GM19240 (cell line): ENCODE data around the gene DMD.
"Not testable (repeated sequence)": the region's sequence is repeated elsewhere in the genome, so short reads cannot be mapped to it uniquely, and the experiment has no call there.

Source experiments
- DNase-seq: peaks from one replicate; pipeline ENCODE4 v3.0.0; 2011; ENCODE audit warnings: low spot score; ENCODE audit not compliant: insufficient read length

The DMD gene

DNA sequence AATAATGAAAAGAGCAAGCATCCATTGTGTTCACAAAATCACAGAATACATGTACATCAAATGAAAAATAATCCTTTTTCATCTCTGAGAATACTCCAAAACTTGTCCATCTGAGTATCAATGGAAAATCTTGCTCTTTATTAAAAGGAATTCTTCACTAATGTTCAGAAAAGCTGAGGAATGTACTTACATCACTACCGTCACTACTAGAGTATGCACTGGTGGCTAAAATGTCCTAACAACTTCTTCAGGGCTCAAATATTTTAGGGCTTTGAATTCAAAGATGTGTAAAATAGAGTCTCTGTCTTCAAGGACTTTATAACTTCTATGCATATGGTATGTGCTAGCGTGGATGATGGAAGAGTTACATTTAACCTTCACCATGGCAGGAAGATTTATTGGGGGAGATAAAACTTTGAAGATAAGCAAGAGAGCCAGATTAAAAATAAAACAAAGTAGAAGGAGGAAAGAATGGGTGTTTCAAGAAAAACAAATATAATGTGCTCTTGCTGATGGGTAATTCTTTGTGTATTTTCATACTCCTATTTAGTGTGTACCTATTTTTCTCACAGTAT is 55.1 kb downstream of the DMD start:
- DNase-seq: no peak

DNA sequence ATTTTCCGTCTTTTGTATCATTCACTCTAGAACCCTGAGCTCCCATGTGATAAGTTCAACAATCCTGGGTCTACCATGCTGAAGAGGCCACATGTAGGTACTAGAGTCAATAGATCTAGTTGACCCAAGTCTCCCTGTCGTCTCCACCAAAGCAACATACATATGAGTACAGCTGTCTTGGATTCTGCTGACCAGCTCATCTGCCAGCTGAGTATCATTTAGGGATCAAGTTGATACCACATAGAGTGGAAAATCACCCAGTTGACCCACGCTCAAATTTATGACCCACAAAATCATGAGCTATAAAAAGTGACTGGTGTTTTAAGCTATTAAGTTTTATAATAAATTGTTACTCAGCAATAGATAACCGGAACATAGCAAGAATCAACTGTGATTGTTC is 61.8 kb downstream of the DMD start:
- DNase-seq: no peak

DNA sequence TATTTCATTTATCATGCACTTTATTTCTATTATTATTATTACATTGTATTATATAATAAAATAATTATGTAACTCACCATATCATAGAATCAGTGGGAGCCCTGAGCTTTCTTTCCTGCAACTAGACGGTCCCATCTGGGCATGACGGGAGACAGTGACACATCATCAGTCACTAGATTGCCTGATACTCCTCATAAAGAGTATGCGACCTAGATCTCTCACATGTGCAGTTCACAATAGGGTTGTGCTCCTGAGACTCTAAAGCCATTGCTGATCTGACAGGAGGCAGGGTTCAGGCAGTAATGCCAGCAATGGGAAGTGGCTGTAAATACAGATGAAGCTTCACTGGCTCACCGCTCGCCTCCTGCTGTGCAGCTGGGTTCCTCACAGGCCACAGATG is 62.3 kb downstream of the DMD start:
- no peak for DNase-seq

DNA sequence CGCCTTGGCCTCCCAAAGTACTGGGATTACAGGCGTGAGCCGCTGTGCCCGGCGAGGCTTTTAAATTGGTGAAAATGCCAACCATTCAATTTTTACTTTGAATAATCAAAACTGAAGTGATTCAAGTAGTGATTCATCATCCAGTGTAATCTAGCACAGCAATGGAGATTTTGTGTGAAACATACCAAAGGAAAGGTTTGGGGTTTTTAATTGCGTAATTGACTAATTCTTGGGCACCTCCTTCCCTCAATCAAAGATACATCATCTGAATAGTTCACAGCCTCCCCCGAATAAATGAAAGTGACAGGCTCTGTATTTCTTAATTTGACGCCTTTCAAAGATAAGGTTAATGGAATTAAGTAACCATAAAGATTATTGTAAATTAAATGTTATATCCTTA is 69.0 kb downstream of the DMD start:
- no peak for DNase-seq

DNA sequence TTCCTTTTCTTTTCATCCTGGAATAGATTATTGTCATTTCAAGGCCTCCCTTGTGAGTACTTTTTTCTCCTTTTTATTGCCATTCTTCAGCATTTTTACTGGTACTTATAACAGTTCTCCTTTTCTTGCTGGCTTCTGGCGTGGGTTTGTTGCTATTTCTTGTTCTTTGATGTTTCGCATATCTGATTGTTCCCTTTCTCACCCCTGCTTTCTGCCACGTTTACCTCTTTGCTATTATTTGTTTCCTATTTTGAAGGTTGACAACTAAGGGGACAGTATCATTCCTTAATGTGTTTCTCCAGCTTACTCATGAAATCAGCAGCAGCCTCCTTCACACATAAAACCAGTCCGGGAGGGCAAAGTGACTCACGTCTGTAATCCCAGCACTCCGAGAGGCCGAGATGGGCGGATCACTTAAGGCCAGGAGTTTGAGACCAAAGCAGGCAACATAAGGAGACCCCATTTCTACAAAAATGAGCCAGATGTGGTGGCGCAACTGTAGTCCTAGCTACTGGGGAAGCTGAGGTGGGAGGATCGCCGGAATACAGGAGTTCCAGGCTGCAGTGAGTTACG is 72.6 kb downstream of the DMD start:
- no peak for DNase-seq

DNA sequence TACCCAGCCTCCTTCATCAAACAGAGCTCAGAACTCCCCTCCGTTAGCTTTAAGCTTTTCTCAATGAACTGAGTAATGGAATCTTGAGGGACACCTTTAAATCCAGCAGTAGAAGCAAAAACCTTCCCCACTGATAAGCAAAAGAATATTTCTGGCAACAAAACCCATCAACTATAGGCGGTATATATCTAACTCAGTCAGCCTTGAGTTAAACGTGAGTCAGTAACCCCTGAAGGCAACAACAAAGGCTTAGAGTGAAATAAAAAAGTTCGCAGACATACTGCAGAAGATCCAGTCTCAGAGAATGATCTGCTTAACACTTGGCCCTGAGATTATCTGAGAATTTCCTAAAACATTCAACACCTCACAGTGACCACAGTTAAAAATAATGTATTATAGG is 77.2 kb downstream of the DMD start:
- DNase-seq: no peak

DNA sequence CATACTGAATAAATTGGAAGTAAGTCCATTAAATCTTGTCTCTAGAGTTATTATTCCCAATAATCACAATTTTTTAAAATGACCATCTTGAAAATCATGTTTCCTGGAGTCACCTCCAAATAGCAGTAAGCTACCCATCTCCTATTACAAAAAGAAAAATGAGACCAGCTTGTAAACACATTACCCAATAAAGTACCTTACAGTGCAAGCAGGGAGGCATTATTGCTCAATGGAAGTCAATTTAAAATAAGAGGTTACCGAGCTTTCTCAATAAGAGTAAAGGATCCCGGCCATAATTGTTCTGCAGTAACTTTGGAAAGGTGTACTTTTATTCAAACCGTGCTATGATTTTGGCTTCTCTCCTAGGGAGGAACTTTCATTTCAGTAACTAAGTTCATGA is 78.0 kb downstream of the DMD start:
- no peak for DNase-seq

DNA sequence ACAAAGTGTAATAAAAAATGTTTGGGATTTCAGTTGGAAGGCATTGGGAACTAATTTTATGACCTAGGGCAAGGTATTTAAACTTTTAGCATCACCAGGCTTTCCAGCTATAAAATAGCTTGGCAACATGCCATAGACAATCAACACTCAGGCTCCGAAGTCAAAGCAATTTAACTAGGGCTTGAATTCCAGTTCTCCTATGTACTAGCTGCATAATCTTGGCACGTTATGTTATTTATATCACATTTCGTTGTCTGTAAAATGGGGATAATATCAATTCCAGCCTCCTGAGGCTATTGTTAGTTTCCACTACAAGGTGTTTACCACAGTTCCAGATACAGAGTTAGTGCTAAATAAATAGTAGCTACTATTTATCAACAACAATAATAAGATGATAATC is 78.8 kb downstream of the DMD start:
- DNase-seq: no peak

DNA sequence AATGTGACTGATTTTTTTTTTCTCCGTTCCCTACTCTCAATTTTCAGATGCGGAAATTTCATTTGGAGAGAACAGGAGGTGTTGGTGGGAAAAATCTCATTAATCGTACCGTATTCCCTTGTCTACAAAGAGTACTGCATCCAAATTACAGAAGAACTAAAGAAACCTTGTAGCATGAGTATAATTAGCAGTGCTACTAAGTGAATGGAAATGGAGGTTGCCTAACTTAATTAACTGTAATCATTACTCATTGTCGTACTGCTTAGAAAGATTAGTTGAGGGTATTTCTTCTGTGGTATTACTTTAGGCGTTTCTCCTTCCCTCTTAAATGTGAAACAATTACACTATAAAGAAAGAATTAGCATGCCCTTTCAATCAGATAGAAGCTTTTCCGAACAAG is 81.7 kb downstream of the DMD start:
- no peak for DNase-seq

DNA sequence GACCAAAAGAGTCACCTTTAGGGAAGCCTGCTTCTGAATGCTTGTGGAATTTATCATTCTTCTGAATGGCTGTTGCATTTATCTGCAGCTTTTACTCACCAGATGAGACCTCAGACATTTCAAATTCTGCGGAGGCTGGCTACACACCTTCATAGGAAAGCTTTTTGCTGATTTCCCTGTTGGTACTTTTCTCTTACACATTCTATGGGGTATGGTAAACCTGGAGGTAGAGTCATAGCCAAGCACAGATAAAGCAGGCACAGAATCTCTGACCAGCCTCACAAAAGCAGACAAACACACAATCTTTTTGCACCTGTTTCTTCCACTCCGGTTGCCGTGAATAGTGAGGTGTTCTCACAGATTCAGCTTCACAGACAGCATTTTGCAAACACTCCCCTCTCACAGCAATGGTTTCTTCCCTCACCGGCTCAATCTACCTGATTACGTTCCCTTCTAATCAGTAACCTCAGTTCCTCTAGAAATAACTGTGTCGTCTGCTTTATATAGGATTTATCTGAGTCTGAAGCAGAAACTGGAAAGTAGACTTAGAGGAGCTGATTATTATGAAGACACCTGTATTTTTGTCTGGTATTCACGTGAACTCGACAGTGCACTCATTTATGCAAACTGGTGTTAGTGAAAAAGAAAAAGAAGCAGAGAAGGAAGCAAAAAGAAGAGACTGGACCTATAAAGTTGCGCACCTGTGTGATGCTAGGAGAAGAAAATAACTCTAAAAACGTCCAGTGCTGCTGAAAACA is 83.1 kb downstream of the DMD start:
- no peak for DNase-seq

DNA sequence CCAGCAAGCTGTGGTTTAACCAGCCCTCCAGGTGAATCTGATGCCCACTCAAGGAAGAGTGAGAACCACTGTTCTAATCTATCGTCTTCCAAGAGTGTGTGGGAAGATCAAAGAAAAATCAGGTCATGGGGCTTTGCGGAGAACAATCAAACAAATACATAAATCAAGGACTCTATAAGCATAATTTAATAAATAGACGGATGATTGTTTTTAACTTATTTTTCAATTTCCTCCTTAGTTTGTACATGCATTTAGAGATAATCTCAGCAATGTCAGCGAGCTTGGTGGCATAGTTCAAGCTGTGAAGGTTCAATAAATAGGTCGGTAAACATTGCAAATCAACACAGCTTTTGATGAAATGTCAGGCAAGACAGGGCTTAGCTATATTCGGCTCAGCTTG is 84.9 kb downstream of the DMD start:
- no peak for DNase-seq

DNA sequence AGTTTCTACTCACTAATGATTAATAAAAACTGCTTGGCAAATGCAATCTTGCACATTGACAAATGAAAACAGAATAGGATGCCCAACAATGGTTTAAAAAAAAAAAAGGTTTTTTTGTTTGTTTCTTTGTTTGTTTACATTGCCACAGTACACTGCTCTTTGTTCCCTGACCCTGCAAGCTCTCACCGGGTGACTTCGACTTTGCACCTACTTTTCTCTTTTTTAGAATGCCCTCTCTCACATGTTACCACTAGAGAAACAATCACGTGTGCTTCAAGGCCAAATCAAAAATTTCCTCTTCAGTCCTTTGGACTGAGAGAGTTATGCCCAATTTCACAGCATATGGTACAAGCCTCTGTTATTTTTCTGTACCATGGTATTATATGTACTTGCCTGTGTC is 101.5 kb downstream of the DMD start:
- no peak for DNase-seq

DNA sequence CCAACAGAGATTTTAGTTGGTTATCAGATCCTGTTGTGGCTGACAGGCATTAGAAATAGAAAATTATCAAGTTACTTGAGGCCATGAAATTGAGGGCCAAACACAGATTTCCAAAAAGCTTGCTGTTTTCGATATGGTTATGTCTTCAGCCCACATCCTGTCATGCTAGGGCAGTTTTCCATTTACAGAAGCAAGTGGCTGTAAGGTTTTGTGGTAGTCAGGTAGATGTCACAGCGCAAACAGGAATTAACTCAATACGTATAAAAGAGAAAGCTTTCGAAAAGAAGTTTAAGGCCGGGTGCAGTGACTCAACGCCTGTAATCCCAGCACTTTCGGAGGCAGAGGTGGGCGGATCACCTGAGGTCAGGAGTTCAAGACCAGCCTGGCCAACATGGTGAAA is 104.6 kb downstream of the DMD start:
- DNase-seq: no peak

DNA sequence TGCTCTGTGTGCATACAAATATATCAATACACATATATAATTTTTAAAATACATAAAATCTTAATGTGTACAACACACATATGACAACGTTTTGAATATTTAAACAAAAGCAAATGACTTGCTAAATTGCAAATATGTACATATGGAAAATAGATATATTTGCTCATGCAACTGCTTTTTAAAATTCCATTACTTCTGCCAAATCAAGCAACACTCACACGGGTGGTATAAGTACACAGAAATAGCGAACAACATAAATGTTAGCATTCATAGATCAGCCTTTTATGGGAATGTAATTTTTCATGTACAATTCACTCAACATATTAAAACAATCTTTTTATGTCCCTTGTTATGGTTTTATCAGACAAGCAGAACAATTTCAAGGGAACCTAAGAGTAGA is 116.3 kb downstream of the DMD start:
- no peak for DNase-seq

DNA sequence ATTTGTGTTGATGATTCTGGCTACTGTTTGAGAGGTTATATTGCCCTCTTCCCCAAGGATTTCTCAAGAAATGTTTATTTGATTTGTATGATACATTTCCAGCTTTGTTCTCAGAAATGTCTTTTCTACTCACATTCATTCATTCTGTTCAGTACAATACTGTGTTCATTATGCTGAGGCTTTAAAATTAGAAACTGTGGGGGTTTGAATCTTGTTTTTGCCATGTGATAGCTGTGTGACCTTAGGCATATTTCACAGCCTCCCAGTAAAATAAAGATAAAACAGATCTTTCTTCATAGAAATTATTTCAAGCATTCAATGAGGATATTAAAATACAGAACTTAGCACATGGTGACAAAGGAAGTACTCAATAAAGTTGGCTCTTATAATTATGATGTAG is 123.9 kb downstream of the DMD start:
- DNase-seq: no peak

DNA sequence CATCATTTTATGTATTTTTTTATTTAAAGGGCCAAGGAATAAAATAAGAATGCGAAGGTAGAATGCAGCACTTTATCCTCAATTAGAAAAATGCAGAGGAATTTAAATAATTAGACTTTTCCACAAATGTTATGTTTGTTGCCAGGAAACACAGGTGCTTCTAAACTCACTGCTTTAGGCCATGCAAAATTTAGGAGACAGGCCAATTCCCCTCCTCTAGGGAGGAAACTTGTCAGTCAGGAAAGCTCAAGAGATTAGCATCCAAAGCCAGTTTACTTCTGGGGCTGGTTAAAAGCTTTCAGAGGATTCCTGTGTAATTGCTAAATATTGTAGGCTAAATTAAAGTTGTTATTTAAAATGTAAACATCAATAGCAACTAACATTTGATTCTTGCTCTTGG is 124.5 kb downstream of the DMD start:
- DNase-seq: no peak

DNA sequence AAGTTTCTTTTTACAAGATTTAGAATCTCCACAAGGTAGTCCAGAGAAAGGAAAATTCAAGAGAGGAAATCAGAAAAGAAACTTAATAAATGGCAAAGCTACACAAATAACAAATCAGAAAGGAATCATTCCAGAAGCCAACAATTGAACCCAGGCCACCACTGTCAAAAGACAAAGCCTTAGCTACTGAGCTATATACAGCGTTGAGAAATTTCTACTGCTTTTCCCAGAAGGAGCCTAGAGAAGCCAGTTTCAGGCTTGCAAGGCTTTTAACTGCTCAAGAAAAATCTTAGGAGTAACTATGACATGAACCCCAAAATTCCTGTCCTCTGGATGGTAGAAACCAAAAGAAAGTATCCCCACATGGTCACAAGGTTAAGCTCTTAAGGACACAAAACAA is 129.0 kb downstream of the DMD start:
- DNase-seq: no peak

DNA sequence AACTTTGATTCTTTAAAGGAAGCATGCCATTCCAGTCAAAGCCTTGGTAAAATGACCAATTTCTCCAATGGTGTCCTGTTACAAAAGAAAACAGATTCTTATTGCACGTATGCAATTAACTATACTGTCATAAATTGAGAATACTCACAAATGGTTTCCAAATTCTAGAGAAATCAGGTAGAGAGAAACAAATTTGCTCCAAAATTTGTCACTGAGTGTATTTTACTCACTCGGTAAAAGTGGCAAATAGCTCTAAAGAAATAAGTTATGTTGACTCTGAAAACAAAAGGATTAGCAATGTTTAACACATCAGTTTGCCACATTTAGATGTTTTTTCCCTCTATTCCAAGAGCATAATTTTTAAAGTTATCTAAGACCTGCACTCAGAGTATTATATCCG is 133.1 kb downstream of the DMD start:
- no peak for DNase-seq

DNA sequence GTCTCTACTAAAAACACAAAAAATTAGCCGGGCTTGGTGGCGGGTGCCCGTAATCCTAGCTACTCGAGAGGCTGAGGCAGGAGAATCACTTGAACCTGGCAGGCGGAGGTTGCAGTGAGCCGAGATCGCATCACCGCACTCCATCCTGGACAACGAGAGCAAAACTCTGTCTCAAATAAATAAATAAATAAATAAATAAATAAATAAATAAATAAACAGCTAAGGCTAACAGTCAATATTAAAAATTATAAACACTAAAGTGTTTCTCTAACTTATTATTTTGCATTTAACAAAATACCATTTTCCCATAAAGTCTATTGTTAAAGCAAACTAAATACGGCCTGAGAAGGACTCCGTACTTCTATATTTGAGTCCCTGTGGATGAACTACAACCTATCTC is 137.7 kb downstream of the DMD start:
- not testable (repeated sequence) for DNase-seq

DNA sequence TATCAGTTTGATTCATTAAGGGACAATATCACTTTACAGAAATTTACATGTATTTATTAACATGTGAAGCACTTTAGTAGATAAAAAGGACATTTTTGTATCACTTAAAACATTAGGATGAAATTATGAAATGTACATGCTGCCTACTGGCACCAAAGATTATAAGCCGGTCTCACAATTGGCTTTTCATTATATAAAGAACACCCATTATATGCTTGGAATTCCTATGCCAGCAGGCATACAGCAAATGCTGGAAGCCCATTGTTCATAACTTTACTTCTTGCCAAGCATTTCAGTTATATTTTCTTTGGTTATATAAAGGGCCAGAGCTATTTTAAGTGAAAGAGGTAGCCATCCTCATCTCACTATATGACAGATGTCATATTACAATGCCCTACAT is 145.9 kb downstream of the DMD start:
- DNase-seq: no peak

DNA sequence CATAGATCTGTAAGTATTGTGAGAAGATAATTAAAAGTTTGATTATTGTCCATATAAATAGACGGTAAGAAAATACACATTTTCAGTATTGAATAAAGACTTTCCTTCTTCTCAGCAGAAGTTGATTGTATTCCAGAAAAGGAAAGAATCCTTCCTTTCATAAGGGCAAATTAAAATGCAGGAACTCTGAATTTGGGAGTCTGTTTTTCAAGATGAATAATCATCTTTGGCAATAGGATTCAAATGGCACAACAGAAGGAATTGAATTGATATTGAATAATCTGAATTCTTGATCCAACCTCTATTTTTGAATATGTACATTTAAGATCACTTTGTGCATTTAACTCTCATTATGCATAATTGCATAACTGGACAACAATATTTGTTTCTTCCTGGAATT is 149.3 kb downstream of the DMD start:
- DNase-seq: no peak

DNA sequence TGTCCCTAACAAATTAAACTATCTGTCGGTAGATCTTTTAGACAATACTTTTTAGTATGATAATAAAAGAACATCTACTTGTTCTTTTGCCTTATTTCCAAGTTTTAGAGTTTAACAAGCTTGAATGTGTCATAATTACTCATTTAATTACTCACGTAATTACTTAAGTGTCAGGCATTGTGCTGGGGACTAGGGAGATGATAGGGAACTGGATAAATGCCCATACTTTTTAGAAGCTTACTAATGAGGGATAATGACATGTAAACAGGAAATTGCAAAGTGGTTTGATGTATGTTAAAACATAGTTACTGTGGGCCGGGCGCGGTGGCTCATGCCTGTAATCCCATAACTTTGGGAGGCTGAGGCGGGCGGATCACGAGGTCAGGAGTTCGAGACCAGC is 158.3 kb downstream of the DMD start:
- DNase-seq: no peak

DNA sequence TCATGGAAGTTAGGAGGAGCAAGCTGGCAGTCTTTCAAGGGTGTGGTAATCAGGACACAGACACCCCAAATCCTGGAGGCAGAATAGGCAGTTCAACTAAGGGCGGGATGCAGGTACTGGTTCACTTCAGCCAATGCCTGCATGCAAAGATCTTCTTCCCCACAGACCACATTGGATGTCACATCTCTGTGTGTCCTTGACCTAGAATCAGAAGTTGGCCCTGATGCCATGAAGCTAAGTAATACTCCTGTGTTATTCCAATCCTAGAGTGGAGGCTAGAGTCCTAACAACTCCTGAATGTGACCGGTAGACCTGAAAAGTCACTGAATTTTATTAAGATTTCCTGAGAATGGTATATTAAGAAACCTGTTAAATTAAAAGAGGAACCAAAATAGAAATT is 165.5 kb downstream of the DMD start:
- no peak for DNase-seq
